ENCODE data around the gene DBH. TPM values are rescaled to one million over a fixed set of nuclear protein-coding genes. Genes with fewer than 3 reads are reported as not detected.

The DBH gene
- total RNA-seq: not detected

DNA sequence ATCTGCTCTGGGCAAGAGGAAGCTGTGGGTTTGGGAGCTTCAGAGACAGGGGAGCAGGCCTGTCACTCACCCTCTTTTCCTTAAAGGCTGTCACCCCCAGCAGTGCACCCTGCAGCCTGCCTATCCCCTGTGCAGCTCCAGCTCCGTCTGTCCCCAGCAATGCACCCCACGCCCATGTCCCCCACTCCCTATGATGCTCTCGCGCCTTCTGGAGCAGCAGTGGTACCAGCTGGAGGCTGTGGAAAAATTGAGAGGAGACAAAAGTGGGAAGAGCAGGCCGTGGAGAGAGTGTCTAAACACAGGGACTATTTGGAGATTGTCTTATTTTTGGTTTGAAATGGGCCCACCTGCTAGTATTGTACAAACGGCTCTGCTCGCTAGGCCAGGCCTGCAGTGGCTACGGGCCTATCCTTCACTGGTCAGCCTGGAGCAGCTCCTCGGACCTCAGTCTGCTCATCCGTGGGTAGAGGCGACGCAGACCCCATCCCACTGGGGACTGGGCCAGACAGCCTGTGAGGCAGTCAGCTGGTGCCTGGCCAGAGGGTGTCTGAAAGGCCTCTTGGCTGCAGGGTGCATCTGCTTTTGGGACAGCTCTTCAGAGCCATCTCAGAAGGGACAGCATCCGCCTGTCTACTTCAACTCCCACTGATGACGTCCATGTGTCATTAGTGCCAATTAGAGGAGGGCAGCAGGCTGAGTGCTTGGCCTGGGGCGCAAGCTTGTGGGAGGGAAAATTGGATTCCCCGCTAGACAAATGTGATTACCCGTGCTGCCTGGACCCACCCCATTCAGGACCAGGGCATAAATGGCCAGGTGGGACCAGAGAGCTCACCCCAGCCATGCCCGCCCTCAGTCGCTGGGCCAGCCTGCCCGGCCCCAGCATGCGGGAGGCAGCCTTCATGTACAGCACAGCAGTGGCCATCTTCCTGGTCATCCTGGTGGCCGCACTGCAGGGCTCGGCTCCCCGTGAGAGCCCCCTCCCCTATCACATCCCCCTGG, at the start of gene DBH:
Gene DBH (plus strand): TSS at position 831 of the 999 bp plus-strand sequence. CDS start 9 bp downstream, at position 840.
- H3K4me3 Mint-ChIP-seq: no peak within 1 kb of the TSS
- no peak for DNase-seq
- no peak within 1 kb of the TSS for H3K27ac Mint-ChIP-seq
- H3K4me1 Mint-ChIP-seq: no peaks in the 10 kb centered on the region
- no peaks in the 10 kb centered on the region for H3K27me3 Mint-ChIP-seq
- no peaks in the 10 kb centered on the region for H3K36me3 Mint-ChIP-seq
- H3K9me3 Mint-ChIP-seq: no peaks in the 10 kb centered on the region

GRCh38 chr9:133587051-133587450, 49.1 kb upstream of the DBH start:
- H3K4me1 Mint-ChIP-seq: no peaks in the 10 kb centered on the region
- peaks cover 2% of the 10 kb centered on the region for H3K9me3 Mint-ChIP-seq
- H3K4me3 Mint-ChIP-seq: no peak overlapping the region
- no peak for DNase-seq
- peaks cover 39% of the 10 kb centered on the region for H3K27me3 Mint-ChIP-seq
- no peak overlapping the region for H3K27ac Mint-ChIP-seq
- H3K36me3 Mint-ChIP-seq: no peaks in the 10 kb centered on the region

DNA sequence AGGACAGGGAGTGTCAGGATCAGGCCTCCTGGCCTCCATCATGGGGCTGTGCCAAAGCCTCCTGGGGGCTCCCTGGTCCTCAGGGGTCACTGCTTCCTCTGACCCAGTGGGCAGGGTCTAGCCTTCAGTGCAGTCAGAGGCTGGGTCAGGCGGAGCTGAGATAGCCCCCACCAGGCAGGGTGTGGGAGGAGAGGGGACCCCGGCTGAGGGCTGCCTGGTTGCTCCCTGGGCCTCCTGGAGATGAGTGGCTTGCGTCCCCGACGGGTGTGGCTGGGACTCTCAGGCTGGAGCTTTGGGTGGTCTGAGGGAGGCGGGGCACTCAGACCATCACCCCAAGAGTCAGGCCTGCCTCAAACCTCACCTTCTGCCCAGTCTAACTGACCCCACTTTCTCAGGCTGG, 48.7 kb upstream of the DBH start:
- Mint-ChIP-seq H3K9me3 (peaks cover 2% of the 10 kb centered on the region), H3K4me3 (no peak overlapping the region), H3K36me3 (no peaks in the 10 kb centered on the region), H3K27me3 (peaks cover 35% of the 10 kb centered on the region), H3K4me1 (no peaks in the 10 kb centered on the region), H3K27ac (no peak overlapping the region)
- DNase-seq: no peak

GRCh38 chr9:133589454-133590227, 46.5 kb upstream of the DBH start:
- Mint-ChIP-seq H3K27me3 (peaks cover 24% of the 10 kb centered on the region), H3K27ac (no peak overlapping the region), H3K4me1 (no peaks in the 10 kb centered on the region), H3K4me3 (no peak overlapping the region), H3K9me3 (peaks cover 2% of the 10 kb centered on the region), H3K36me3 (no peaks in the 10 kb centered on the region)
- peak; percentile 49 for DNase-seq

DNA sequence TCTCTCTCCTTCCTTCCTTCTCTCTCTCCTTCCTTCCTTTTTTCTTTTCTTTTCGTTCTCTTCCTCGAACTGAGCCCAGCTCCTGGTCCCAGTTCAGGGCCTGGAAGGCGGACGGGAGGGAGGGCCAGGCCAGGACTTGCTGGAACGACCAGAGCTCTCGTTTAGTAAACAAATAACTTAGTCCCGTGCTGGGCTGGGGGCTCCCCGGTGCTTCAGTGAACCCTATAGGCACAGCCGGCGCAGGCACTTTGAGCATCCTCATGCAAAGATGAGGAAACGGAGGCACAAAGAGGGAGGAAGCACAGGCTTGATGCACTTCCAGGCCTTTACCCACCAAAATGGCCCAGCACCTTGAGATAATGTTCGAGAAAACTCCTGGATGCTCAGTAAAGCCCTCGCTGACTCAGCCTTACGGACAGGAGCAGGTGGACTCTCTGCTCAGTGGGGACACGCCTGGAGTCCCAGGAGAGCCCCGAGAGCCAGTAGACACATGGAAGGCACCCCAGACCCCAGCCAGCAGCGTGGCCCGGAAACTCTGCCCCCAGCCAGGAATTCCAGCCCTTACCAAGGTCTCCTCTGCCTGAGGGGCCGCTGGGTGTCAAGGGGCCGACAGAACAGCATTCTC, 45.8 kb upstream of the DBH start:
- Mint-ChIP-seq H3K4me3 (no peak overlapping the region), H3K9me3 (peaks cover 2% of the 10 kb centered on the region), H3K27me3 (peaks cover 18% of the 10 kb centered on the region), H3K4me1 (no peaks in the 10 kb centered on the region), H3K27ac (no peak overlapping the region), H3K36me3 (no peaks in the 10 kb centered on the region)
- no peak for DNase-seq

DNA sequence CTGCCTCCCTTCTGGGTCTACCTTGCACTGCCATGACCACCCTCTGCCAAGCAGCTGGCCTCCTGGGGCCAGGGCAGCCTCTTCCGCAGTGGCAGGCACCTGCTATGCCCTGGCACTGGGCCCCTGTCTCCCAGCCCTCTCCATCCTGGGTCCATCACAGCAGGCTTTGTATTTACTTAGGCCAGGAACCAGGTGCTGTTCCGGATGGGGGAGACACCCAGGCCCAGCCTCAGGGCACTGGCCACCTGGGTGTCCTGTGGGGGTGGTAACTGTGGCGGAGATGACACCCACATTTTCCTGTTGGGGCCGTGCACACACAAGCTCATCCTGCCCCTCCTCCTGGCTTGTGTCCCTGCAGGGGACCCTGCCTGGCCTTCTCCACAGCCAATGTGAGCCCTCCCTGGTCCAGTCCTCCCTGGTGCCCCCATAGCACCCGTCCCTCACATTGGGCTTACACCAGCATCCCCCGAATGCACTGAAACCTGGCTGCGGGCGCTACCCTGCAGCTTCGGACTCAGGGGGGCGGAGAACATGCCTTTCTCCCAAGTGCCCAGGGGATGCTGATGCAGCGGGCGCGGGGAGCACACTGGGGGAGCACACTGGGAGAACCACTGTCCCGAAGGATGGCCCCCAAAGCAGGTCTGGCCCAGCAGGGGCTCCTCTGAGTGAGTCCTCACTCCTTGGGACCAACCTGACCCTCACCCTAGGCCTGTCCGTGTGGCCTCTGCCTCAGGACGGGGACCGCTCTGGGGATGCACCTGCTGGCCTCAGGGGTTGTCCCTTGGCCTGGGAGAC, 44.9 kb upstream of the DBH start:
- H3K27me3 Mint-ChIP-seq: peaks cover 9% of the 10 kb centered on the region
- H3K9me3 Mint-ChIP-seq: peaks cover 2% of the 10 kb centered on the region
- H3K4me1 Mint-ChIP-seq: no peaks in the 10 kb centered on the region
- no peak overlapping the region for H3K27ac Mint-ChIP-seq
- no peak overlapping the region for H3K4me3 Mint-ChIP-seq
- DNase-seq: no peak
- H3K36me3 Mint-ChIP-seq: no peaks in the 10 kb centered on the region

DNA sequence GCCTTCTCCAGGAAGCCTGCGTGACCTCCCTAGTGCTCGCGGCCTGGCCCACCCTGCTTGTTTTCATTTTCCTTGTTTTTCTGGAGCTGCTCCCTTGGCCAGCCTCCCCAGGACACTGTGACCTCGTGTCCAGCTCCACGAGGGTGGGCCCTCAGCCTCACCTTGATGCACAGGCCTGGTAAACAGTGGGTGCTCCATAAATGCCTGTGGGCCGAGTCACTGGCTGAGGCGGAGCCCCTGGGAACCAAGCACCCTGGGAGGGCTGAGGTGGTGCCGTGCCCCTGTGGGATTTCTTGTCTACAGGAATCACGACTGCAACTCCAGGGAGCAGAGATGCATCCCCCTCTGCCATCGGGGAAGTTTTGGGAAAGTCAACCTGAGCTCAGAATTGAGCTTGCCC, 44.2 kb upstream of the DBH start:
- H3K9me3 Mint-ChIP-seq: peaks cover 4% of the 10 kb centered on the region
- no peak overlapping the region for H3K4me3 Mint-ChIP-seq

GRCh38 chr9:133592731-133593409, 43.3 kb upstream of the DBH start:
- Mint-ChIP-seq H3K36me3 (peaks cover 1% of the 10 kb centered on the region), H3K27me3 (peaks cover 4% of the 10 kb centered on the region), H3K4me1 (no peaks in the 10 kb centered on the region), H3K4me3 (no peak overlapping the region), H3K27ac (no peak overlapping the region), H3K9me3 (peaks cover 12% of the 10 kb centered on the region)
- no peak for DNase-seq

More for the DNA sequence above, 44.2 kb upstream of the DBH start:
- Mint-ChIP-seq H3K4me1 (no peaks in the 10 kb centered on the region), H3K27me3 (peaks cover 4% of the 10 kb centered on the region), H3K36me3 (no peaks in the 10 kb centered on the region), H3K27ac (no peak overlapping the region)
- no peak for DNase-seq

- DNase-seq: no peak
- peaks cover 1% of the 10 kb centered on the region for H3K36me3 Mint-ChIP-seq
- no peaks in the 10 kb centered on the region for H3K4me1 Mint-ChIP-seq
- peaks cover 4% of the 10 kb centered on the region for H3K27me3 Mint-ChIP-seq
- H3K9me3 Mint-ChIP-seq: peaks cover 12% of the 10 kb centered on the region
- no peak overlapping the region for H3K27ac Mint-ChIP-seq
- no peak overlapping the region for H3K4me3 Mint-ChIP-seq
Measured at GRCh38 chr9:133593587-133594253, 42.4 kb upstream of the DBH start.

GRCh38 chr9:133594310-133594709, 41.9 kb upstream of the DBH start:
- Mint-ChIP-seq H3K36me3 (peaks cover 1% of the 10 kb centered on the region), H3K4me1 (no peaks in the 10 kb centered on the region), H3K27ac (no peak overlapping the region), H3K27me3 (peaks cover 4% of the 10 kb centered on the region), H3K4me3 (no peak overlapping the region), H3K9me3 (peaks cover 12% of the 10 kb centered on the region)
- no peak for DNase-seq

GRCh38 chr9:133595910-133596309, 40.3 kb upstream of the DBH start:
- Mint-ChIP-seq H3K27ac (no peak overlapping the region), H3K4me3 (no peak overlapping the region), H3K4me1 (no peaks in the 10 kb centered on the region), H3K9me3 (peaks cover 12% of the 10 kb centered on the region), H3K36me3 (peaks cover 1% of the 10 kb centered on the region), H3K27me3 (peaks cover 4% of the 10 kb centered on the region)
- no peak for DNase-seq

DNA sequence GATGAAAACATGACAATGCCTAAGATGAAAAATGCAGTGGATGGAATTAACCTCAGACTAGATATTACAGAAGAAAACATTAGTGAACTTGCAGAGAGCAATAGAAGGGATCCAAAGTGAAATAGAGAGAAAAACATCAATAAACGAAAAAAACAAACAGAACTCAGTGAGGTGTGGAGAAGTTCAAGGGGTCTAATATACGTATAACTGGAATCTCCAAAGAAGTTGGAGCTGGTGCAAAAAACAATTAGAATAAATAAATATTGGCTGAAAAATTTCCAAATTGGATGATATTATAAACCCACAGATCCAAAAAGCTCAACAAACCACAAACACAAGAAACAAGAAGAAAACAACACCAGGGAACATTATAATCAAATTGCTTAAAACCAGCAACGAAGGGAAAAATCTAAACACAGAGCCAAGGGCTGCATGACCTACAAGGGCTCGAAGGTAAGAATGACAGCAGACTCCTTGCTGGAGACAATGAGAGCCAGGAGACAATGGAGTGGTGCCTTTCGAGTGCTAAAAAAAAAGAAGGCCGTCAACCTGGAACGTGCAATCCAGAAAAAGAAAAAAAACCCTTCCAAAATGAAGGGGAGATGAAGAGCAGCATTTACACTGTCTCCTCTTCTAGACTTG, 38.7 kb upstream of the DBH start:
- peaks cover 4% of the 10 kb centered on the region for H3K27me3 Mint-ChIP-seq
- peaks cover 12% of the 10 kb centered on the region for H3K9me3 Mint-ChIP-seq
- no peak for DNase-seq
- H3K27ac Mint-ChIP-seq: no peak overlapping the region
- peaks cover 1% of the 10 kb centered on the region for H3K36me3 Mint-ChIP-seq
- H3K4me1 Mint-ChIP-seq: no peaks in the 10 kb centered on the region
- H3K4me3 Mint-ChIP-seq: no peak overlapping the region

DNA sequence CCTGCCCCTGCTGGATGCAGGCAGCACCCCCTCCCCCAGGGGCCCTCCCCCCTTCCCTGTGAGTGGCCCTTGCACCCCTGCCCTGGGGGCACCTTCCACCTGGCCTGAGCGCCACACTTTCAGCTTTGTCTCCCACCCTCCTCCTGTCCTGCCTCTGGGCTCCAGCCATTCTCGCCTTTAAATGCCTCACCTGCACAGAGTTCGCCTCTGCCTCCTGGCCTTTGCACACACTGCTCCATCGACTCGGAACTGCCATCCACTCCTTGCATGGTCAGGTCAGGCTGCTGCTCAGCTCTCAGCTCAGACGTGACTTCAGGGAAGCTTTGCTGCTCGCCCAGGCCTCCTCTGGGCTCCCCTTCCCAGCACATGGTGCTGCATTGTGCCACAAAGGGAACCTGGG, 37.2 kb upstream of the DBH start:
- Mint-ChIP-seq H3K27me3 (peaks cover 4% of the 10 kb centered on the region), H3K9me3 (peaks cover 12% of the 10 kb centered on the region), H3K4me1 (peaks cover under 1% of the 10 kb centered on the region), H3K36me3 (peaks cover 1% of the 10 kb centered on the region), H3K27ac (no peak overlapping the region), H3K4me3 (no peak overlapping the region)
- DNase-seq: no peak
